Measurements from ENCODE around the gene DOCK10.
"Not testable (repeated sequence)": the region's sequence is repeated elsewhere in the genome, so short reads cannot be mapped to it uniquely, and the experiment has no call there.

DOCK10 gene

GRCh38 chr2:225041851-225042799, at the start of gene DOCK10:
DOCK10 (minus strand) TSS chr2:225042468; CDS start chr2:225042374, 94 bp downstream.
- no peak for DNase-seq

- DNase-seq, result peak; percentile 18 to 26
These were observed 49.1 kb upstream of the DOCK10 start for GRCh38 chr2:225091336-225091735.

- no peak for DNase-seq
These were observed 48.5 kb upstream of the DOCK10 start for GRCh38 chr2:225090746-225091145.

GRCh38 chr2:225086915-225087314, 44.6 kb upstream of the DOCK10 start:
- no peak for DNase-seq

GRCh38 chr2:225086439-225086838, 44.2 kb upstream of the DOCK10 start:
- no peak for DNase-seq

GRCh38 chr2:225083276-225083675, 41.0 kb upstream of the DOCK10 start:
- DNase-seq, result no peak

GRCh38 chr2:225076125-225076524, 33.9 kb upstream of the DOCK10 start:
- no peak for DNase-seq

GRCh38 chr2:225074919-225075681, 32.8 kb upstream of the DOCK10 start:
- DNase-seq, result no peak

GRCh38 chr2:225074366-225074765, 32.1 kb upstream of the DOCK10 start:
- no peak for DNase-seq

GRCh38 chr2:225073198-225073597, 30.9 kb upstream of the DOCK10 start:
- DNase-seq, result no peak

GRCh38 chr2:225072444-225072843, 30.2 kb upstream of the DOCK10 start:
- DNase-seq, result no peak

GRCh38 chr2:225070811-225071210, 28.5 kb upstream of the DOCK10 start:
- DNase-seq, result no peak

GRCh38 chr2:225069966-225070365, 27.7 kb upstream of the DOCK10 start:
- DNase-seq, result no peak

GRCh38 chr2:225069477-225069876, 27.2 kb upstream of the DOCK10 start:
- no peak for DNase-seq

- no peak for DNase-seq
These were observed 23.6 kb upstream of the DOCK10 start for GRCh38 chr2:225065882-225066281.

- no peak for DNase-seq
These were observed 22.7 kb upstream of the DOCK10 start for GRCh38 chr2:225064928-225065327.

- no peak for DNase-seq
These were observed 22.1 kb upstream of the DOCK10 start for GRCh38 chr2:225064362-225064761.

GRCh38 chr2:225056330-225057073, 14.2 kb upstream of the DOCK10 start:
- no peak for DNase-seq

GRCh38 chr2:225055714-225056113, 13.4 kb upstream of the DOCK10 start:
- no peak for DNase-seq

- DNase-seq, result no peak
These were observed 10.4 kb upstream of the DOCK10 start for GRCh38 chr2:225052703-225053102.

- DNase-seq, result not testable (repeated sequence)
These were observed 5.2 kb upstream of the DOCK10 start for GRCh38 chr2:225047502-225047901.

- DNase-seq, result no peak
These were observed 516 bp upstream of the DOCK10 start for GRCh38 chr2:225042800-225043167.

- no peak for DNase-seq
These were observed 939 bp downstream of the DOCK10 start for GRCh38 chr2:225041207-225041850.
